WTC11 (cell line): ENCODE data around the gene CBX7. TPM values are rescaled to one million over a fixed set of nuclear protein-coding genes. Genes with fewer than 3 reads are reported as not detected.
A peak's percentile ranks its signal among the peaks of the same experiment; 100 is the strongest.

Experiments
- ATF1 ChIP-seq: sonication (generic); formaldehyde crosslinking; IDR thresholded peaks from 2 replicates; pipeline ENCODE4 v1.8.1; 2023; ENCODE audit warnings: mild to moderate bottlenecking, moderate library complexity, missing genetic modification reagents
- ATF2 ChIP-seq: sonication (generic); formaldehyde crosslinking; IDR thresholded peaks from 2 replicates; pipeline ENCODE4 v1.8.1; 2022; ENCODE audit warnings: low read depth, missing genetic modification reagents, borderline replicate concordance
- CDX4 ChIP-seq: fragments of 250-450 bp; sonication (Bioruptor Pico); IDR thresholded peaks from 2 replicates; pipeline ENCODE4 v1.9.0; 2021; ENCODE audit warnings: moderate library complexity, mild to moderate bottlenecking, inconsistent platforms, borderline replicate concordance
- EMX1 ChIP-seq: fragments of 250-450 bp; sonication (Bioruptor Pico); IDR thresholded peaks from 2 replicates; pipeline ENCODE4 v1.8.0; 2021; ENCODE audit warnings: mild to moderate bottlenecking
- FOXJ3 ChIP-seq: sonication (generic); formaldehyde crosslinking; IDR thresholded peaks from 2 replicates; pipeline ENCODE4 v1.9.0; 2021; ENCODE audit warnings: missing genetic modification reagents, mild to moderate bottlenecking, borderline replicate concordance
- FOXP1 ChIP-seq: sonication (generic); formaldehyde crosslinking; IDR thresholded peaks from 2 replicates; pipeline ENCODE4 v1.8.0; 2022; ENCODE audit warnings: missing genetic modification reagents, mild to moderate bottlenecking, moderate library complexity, borderline replicate concordance
- FOXP4 ChIP-seq: sonication (generic); formaldehyde crosslinking; IDR thresholded peaks from 2 replicates; pipeline ENCODE4 v1.8.0; 2022; ENCODE audit warnings: mild to moderate bottlenecking, missing genetic modification reagents
- GTF2I ChIP-seq: fragments of 250-450 bp; sonication (Bioruptor Pico); conservative IDR thresholded peaks from 2 replicates; pipeline ENCODE4 v1.4.0; 2021; ENCODE audit warnings: mild to moderate bottlenecking
- JAZF1 ChIP-seq: fragments of 250-450 bp; sonication (Bioruptor Pico); IDR thresholded peaks from 2 replicates; pipeline ENCODE4 v1.9.0; 2021; ENCODE audit warnings: moderate library complexity, mild to moderate bottlenecking, inconsistent platforms
- JUN ChIP-seq: sonication (generic); formaldehyde crosslinking; IDR thresholded peaks from 2 replicates; pipeline ENCODE4 v1.8.0; 2023; ENCODE audit warnings: mild to moderate bottlenecking, missing genetic modification reagents
- NR3C1 ChIP-seq: sonication (generic); formaldehyde crosslinking; conservative IDR thresholded peaks from 2 replicates; pipeline ENCODE4 v1.8.1; 2023; ENCODE audit warnings: low read depth, mild to moderate bottlenecking, missing genetic modification reagents
- SMAD4 ChIP-seq: sonication (generic); formaldehyde crosslinking; IDR thresholded peaks from 2 replicates; pipeline ENCODE4 v1.8.0; 2022; ENCODE audit warnings: mild to moderate bottlenecking, missing genetic modification reagents
- TCF7 ChIP-seq: sonication (generic); formaldehyde crosslinking; IDR thresholded peaks from 2 replicates; pipeline ENCODE4 v1.8.0; 2022; ENCODE audit warnings: mild to moderate bottlenecking, low read depth, missing genetic modification reagents, moderate library complexity
- TEAD4 ChIP-seq: sonication (generic); formaldehyde crosslinking; IDR thresholded peaks from 2 replicates; pipeline ENCODE4 v1.8.0; 2022; ENCODE audit warnings: mild to moderate bottlenecking, missing genetic modification reagents
- USF2 ChIP-seq: sonication (generic); formaldehyde crosslinking; IDR thresholded peaks from 2 replicates; pipeline ENCODE4 v1.8.1; 2023; ENCODE audit warnings: mild to moderate bottlenecking, missing genetic modification reagents, moderate library complexity
- ZBTB21 ChIP-seq: sonication (generic); formaldehyde crosslinking; IDR thresholded peaks from 2 replicates; pipeline ENCODE4 v1.8.1; 2023; ENCODE audit warnings: mild to moderate bottlenecking, missing genetic modification reagents, borderline replicate concordance
- ZNF263 ChIP-seq: sonication (generic); formaldehyde crosslinking; IDR thresholded peaks from 2 replicates; pipeline ENCODE4 v1.8.1; 2022; ENCODE audit warnings: low read depth, mild to moderate bottlenecking, moderate library complexity, missing genetic modification reagents
- total RNA-seq: library from RNA; stranded (reverse); gene quantifications from 3 replicates; pipeline ENCODE4 v1.2.3, GENCODE V29; 2021
- TF ChIP-seq, protein P1 (sequence below): fragments of 250-450 bp; sonication (Bioruptor Pico); IDR thresholded peaks from 2 replicates; pipeline ENCODE4 v2.1.2; 2022; ENCODE audit warnings: mild to moderate bottlenecking, moderate library complexity
- TF ChIP-seq, protein P2 (sequence below): fragments of 250-450 bp; sonication (Bioruptor Pico); conservative IDR thresholded peaks from 2 replicates; pipeline ENCODE4 v1.9.0; 2021; ENCODE audit warnings: mild to moderate bottlenecking
- TF ChIP-seq, protein P3 (sequence below): sonication (generic); formaldehyde crosslinking; conservative IDR thresholded peaks from 2 replicates; pipeline ENCODE4 v1.8.1; 2022; ENCODE audit warnings: mild to moderate bottlenecking, missing genetic modification reagents
- TF ChIP-seq, protein P4 (sequence below): sonication (generic); formaldehyde crosslinking; IDR thresholded peaks from 2 replicates; pipeline ENCODE4 v1.8.1; 2022; ENCODE audit warnings: low read depth, mild to moderate bottlenecking, moderate library complexity, missing genetic modification reagents, borderline replicate concordance
- TF ChIP-seq, protein P5 (sequence below): fragments of 200-600 bp; IDR thresholded peaks from 2 replicates; pipeline ENCODE4 v1.8.0; 2022; ENCODE audit warnings: antibody characterized with exemption
- TF ChIP-seq, protein P6 (sequence below): sonication (generic); formaldehyde crosslinking; IDR thresholded peaks from 2 replicates; pipeline ENCODE4 v1.8.1; 2022; ENCODE audit warnings: mild to moderate bottlenecking, missing genetic modification reagents, moderate library complexity, borderline replicate concordance

Gene CBX7
- total RNA-seq, 1 experiment from 2014 or later: 10.6 TPM

GRCh38 chr22:39174498-39175352 is 22.2 kb upstream of the CBX7 start (continued):
- TF ChIP-seq ATF2 (CRISPR knock-in tag) (peak; percentile 23; the same call in 1 of the 2 replicates), NR3C1 (no peak), GTF2I (CRISPR knock-in tag) (no peak), ZBTB21 (CRISPR knock-in tag) (peak; percentile 98), FOXJ3 (0 out of 2 replicates have a peak, but pooled peaks have one; percentile 60), JUN (CRISPR knock-in tag) (peak; percentile 93; the same call in 1 of the 2 replicates), USF2 (CRISPR knock-in tag) (peak; percentile 27; the same call in 1 of the 2 replicates), JAZF1 (CRISPR knock-in tag) (no peak), TEAD4 (CRISPR knock-in tag) (peak; percentile 94), CDX4 (CRISPR knock-in tag) (no peak), ATF1 (no peak), ZNF263 (CRISPR knock-in tag) (no peak), FOXP4 (CRISPR knock-in tag) (peak; percentile 99), FOXP1 (CRISPR knock-in tag) (peak; percentile 89; the same call in 1 of the 2 replicates), SMAD4 (no peak), EMX1 (CRISPR knock-in tag) (0 out of 2 replicates have a peak, but pooled peaks have one; percentile 6), TCF7 (CRISPR knock-in tag) (no peak)
- TF ChIP-seq, protein P1, sequence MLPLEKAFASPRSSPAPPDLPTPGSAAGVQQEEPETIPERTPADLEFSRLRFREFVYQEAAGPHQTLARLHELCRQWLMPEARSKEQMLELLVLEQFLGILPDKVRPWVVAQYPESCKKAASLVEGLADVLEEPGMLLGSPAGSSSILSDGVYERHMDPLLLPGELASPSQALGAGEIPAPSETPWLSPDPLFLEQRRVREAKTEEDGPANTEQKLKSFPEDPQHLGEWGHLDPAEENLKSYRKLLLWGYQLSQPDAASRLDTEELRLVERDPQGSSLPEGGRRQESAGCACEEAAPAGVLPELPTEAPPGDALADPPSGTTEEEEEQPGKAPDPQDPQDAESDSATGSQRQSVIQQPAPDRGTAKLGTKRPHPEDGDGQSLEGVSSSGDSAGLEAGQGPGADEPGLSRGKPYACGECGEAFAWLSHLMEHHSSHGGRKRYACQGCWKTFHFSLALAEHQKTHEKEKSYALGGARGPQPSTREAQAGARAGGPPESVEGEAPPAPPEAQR (CRISPR knock-in tag): no peak
- TF ChIP-seq, protein P2, sequence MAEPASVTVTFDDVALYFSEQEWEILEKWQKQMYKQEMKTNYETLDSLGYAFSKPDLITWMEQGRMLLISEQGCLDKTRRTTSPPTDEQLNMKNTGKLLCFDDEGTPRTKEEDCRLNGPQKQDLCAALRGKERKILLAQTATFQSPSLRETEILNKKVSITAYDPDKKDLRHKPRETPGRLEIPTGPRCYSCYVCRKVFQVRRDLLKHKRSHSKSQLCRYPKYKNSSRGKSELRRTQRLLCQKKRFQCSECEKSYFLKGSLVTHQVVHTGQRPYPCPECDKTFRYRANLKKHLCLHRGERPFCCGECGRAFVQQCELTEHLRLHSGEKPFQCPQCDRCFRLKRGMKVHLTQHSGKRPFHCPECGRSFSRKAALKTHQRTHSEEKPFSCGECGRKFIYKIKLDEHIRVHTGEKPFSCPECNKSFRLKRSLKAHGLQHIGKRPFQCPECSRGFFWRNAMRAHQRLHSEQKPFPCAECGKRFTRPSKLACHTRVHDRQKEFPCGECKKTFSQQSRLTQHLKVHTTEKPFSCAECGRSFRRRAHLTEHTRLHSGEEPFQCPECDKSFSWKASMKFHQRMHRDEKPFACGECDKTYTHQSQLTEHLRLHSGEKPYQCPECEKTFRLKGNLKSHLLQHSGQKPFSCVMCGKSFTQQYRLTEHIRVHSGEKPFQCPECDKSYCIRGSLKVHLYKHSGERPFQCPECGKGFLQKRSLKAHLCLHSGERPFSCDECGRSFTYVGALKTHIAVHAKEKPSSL (CRISPR knock-in tag): no peak
- TF ChIP-seq, protein P3, sequence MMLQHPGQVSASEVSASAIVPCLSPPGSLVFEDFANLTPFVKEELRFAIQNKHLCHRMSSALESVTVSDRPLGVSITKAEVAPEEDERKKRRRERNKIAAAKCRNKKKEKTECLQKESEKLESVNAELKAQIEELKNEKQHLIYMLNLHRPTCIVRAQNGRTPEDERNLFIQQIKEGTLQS (CRISPR knock-in tag): peak; percentile 92
- TF ChIP-seq, protein P4, sequence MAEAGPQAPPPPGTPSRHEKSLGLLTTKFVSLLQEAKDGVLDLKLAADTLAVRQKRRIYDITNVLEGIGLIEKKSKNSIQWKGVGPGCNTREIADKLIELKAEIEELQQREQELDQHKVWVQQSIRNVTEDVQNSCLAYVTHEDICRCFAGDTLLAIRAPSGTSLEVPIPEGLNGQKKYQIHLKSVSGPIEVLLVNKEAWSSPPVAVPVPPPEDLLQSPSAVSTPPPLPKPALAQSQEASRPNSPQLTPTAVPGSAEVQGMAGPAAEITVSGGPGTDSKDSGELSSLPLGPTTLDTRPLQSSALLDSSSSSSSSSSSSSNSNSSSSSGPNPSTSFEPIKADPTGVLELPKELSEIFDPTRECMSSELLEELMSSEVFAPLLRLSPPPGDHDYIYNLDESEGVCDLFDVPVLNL (CRISPR knock-in tag): no peak
- TF ChIP-seq, protein P5, sequence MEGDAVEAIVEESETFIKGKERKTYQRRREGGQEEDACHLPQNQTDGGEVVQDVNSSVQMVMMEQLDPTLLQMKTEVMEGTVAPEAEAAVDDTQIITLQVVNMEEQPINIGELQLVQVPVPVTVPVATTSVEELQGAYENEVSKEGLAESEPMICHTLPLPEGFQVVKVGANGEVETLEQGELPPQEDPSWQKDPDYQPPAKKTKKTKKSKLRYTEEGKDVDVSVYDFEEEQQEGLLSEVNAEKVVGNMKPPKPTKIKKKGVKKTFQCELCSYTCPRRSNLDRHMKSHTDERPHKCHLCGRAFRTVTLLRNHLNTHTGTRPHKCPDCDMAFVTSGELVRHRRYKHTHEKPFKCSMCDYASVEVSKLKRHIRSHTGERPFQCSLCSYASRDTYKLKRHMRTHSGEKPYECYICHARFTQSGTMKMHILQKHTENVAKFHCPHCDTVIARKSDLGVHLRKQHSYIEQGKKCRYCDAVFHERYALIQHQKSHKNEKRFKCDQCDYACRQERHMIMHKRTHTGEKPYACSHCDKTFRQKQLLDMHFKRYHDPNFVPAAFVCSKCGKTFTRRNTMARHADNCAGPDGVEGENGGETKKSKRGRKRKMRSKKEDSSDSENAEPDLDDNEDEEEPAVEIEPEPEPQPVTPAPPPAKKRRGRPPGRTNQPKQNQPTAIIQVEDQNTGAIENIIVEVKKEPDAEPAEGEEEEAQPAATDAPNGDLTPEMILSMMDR: no peak
- TF ChIP-seq, protein P6, sequence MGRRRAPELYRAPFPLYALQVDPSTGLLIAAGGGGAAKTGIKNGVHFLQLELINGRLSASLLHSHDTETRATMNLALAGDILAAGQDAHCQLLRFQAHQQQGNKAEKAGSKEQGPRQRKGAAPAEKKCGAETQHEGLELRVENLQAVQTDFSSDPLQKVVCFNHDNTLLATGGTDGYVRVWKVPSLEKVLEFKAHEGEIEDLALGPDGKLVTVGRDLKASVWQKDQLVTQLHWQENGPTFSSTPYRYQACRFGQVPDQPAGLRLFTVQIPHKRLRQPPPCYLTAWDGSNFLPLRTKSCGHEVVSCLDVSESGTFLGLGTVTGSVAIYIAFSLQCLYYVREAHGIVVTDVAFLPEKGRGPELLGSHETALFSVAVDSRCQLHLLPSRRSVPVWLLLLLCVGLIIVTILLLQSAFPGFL: no peak
